GM12892 (cell line): ENCODE data around the gene LAMA4.

Source experiments
- DNase-seq: peaks from one replicate; pipeline ENCODE4 v3.0.0; 2011; ENCODE audit not compliant: insufficient read length
- FAIRE-seq: peaks from 2 replicates; lab custom pipeline; 2011; peaks lifted over from hg19 to GRCh38; lab: Jason Lieb, UNC
- POLR2A ChIP-seq: IDR thresholded peaks from 2 replicates; pipeline ENCODE4 v1.6.1; 2011; ENCODE audit warnings: low read depth, low read length, control low read depth
- POLR2AphosphoS5 ChIP-seq: IDR thresholded peaks from 2 replicates; pipeline ENCODE4 v1.6.1; 2011; ENCODE audit warnings: low read depth, low read length, control low read depth
- TAF1 ChIP-seq: IDR thresholded peaks from 2 replicates; pipeline ENCODE4 v1.6.1; 2011; ENCODE audit warnings: low read depth, mild to moderate bottlenecking, control low read depth, low read length, borderline replicate concordance

Gene LAMA4

GRCh38 chr6:112087916-112088315, 166.5 kb downstream of the LAMA4 start:
- no peak for DNase-seq
- no peak for FAIRE-seq
- TF ChIP-seq TAF1, result no peak
- no peak for TF ChIP-seq POLR2AphosphoS5
- no peak for TF ChIP-seq POLR2A

GRCh38 chr6:112087136-112087911, 167.0 kb downstream of the LAMA4 start, which contains the start of the genes FAM229B and TUBE1:
FAM229B (plus strand) TSS chr6:112087591; CDS start chr6:112099284, 11,693 bp downstream.
TUBE1 (minus strand) TSS chr6:112087482; CDS start chr6:112087434, 48 bp downstream.
- DNase-seq (peak; percentile 41), FAIRE-seq (peak; percentile 97)
- TF ChIP-seq POLR2AphosphoS5 (no peak), POLR2A (peak; percentile 74; the same call in 1 of the 2 replicates)

GRCh38 chr6:112086744-112087135, 167.6 kb downstream of the LAMA4 start:
- FAIRE-seq, result no peak
- TF ChIP-seq POLR2AphosphoS5 (no peak), TAF1 (no peak), POLR2A (no peak)
- DNase-seq, result no peak

GRCh38 chr6:112085286-112086065, 168.9 kb downstream of the LAMA4 start:
- TF ChIP-seq POLR2A, result no peak
- TF ChIP-seq POLR2AphosphoS5, result no peak
- no peak for TF ChIP-seq TAF1
- FAIRE-seq (no peak), DNase-seq (no peak)

- FAIRE-seq (peak; percentile 9), DNase-seq (no peak)
- no peak for TF ChIP-seq POLR2AphosphoS5
- no peak for TF ChIP-seq POLR2A
- TF ChIP-seq TAF1, result no peak
Measured at GRCh38 chr6:112081569-112081968, 172.8 kb downstream of the LAMA4 start.

GRCh38 chr6:112066606-112067005, 187.8 kb downstream of the LAMA4 start:
- DNase-seq, result no peak
- FAIRE-seq, result no peak
- TF ChIP-seq TAF1 (no peak), POLR2A (no peak), POLR2AphosphoS5 (no peak)

- TF ChIP-seq POLR2AphosphoS5 (no peak), TAF1 (no peak), POLR2A (no peak)
- DNase-seq (no peak), FAIRE-seq (no peak)
Measured at GRCh38 chr6:112065426-112065986, 188.9 kb downstream of the LAMA4 start.

- DNase-seq (no peak), FAIRE-seq (no peak)
- no peak for TF ChIP-seq TAF1
- TF ChIP-seq POLR2A, result no peak
- TF ChIP-seq POLR2AphosphoS5, result no peak
Measured at GRCh38 chr6:112062966-112063365, 191.4 kb downstream of the LAMA4 start.

GRCh38 chr6:112061605-112062004, 192.8 kb downstream of the LAMA4 start:
- TF ChIP-seq POLR2AphosphoS5 (no peak), TAF1 (no peak), POLR2A (no peak)
- no peak for DNase-seq
- FAIRE-seq, result no peak
